Cardiac septum (tissue), 1 donor: ENCODE data around the gene C2CD4B. TPM values are rescaled to one million over a fixed set of nuclear protein-coding genes. Genes with fewer than 3 reads are reported as not detected.

Source experiments
- DNase-seq: peaks from one replicate; pipeline ENCODE4 v3.0.0-alpha.2; 2020; ENCODE audit warnings: low spot score
- intact Hi-C: fragments of 100-400 bp; cut with DNase I; formaldehyde crosslinking; loops from one replicate; pipeline ENCODE4 v1.14.0; 2022
- total RNA-seq: library from RNA; stranded (reverse); fragmentation: NEBNext Ultra II Directional; extraction: Animal tissue kit (Norgen Biotek cat#: 25700); gene quantifications from one replicate; pipeline ENCODE4 v1.2.1, GENCODE V29; 2021
- donor health status: DM: no; HTN: no; CAD: no.

Gene C2CD4B
- total RNA-seq, 1 donor from 2014 or later: 1.7 TPM

DNA sequence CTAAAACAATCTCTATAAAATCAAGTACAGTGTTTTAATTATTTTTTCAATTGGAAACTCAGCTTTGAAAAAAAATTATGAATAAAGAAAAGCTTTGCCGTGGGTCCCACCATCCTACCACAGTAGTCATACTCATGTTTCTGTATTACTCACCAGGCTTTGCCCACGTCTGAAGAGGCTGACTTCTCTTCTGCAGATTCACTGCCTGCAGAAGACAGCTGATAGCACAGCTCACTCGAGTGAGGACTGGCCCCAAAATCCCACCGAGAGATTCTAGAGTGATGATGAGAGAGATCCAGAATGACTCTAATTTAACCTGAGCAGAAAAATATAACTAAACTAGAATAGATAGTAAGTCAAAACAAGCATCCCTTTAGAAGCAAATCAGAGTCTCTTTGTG lies 11.9 kb downstream of the C2CD4B start:
- intact Hi-C loops: no loop called here
- no peak for DNase-seq

DNA sequence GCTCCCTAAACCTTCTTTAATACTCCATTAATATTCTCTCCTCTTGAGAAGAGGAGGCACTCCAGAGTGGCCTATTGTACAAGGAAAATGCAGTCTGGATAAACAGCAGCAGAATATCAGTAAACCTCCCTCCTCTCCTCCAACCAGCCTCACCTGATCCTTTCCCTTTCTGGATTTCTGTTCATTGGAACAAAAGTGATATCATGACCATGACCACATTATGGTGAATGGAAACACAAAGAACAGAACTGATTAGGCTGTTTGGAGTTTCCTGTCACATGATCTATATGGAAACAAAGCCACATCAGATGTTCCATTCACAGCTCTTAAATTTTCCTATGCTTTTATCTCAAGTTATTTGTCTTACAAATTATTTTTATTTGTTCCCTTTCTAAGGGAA lies 14.6 kb downstream of the C2CD4B start:
- intact Hi-C loops: no loop called here
- DNase-seq: no peak

DNA sequence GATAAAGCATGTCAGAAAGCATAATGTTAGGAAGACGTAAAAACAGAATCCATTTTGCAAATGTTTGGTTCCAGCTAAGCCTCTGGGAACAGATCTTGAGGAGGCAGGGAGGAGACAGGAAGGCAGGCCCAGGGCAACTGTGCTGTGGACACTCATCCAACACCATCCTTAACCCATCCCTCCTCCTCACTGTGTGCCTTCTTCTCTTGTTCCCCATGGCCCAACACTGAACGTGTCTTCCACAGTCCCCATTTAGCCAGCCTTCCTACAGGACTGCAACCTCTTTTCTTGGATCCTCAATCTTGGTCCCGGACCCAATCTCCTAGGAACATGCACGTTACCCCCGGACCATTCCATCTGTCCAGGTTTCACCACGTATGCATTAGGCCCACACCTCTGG lies 15.4 kb downstream of the C2CD4B start:
- no peak for DNase-seq
- intact Hi-C loops: no loop called here

DNA sequence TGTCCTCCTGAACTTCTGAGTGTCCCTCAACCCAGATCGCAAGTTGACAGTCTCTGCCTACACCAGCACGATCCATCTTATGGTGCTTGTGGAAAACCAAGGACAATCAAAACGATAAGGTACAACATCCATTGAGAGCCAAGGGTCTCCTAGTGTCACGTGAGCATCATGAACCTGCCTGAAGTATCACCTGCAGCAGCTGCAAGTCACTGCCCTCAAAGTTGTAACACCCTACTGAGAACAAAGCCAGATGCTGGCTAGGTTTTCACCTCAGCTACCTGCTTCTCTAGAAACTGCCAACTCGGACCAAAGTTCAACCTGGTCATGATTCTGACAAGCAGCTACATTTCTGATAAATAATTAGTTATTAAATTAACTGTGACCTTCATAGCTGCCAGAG lies 17.5 kb downstream of the C2CD4B start:
- intact Hi-C loops: no loop called here
- no peak for DNase-seq

DNA sequence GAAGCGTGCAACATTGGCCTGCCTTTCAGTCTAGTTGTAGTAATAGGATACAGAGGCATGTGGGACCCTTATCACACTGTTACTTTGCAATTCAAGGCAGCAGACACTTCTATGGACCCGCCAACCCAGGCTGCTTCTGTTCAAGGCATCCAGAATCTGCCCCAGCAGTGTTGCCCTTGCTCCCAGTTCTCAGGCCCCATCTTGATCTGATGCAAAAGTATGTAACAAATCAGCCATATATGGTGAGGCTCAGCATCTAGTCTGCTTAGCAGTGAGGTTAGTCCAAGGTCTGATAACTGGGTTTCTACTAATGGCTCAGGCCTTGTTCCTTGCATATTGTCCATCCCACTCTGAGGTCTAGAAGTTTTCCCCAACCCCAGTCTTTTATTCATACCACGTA lies 17.9 kb downstream of the C2CD4B start:
- no peak for DNase-seq
- intact Hi-C loops: no loop called here

DNA sequence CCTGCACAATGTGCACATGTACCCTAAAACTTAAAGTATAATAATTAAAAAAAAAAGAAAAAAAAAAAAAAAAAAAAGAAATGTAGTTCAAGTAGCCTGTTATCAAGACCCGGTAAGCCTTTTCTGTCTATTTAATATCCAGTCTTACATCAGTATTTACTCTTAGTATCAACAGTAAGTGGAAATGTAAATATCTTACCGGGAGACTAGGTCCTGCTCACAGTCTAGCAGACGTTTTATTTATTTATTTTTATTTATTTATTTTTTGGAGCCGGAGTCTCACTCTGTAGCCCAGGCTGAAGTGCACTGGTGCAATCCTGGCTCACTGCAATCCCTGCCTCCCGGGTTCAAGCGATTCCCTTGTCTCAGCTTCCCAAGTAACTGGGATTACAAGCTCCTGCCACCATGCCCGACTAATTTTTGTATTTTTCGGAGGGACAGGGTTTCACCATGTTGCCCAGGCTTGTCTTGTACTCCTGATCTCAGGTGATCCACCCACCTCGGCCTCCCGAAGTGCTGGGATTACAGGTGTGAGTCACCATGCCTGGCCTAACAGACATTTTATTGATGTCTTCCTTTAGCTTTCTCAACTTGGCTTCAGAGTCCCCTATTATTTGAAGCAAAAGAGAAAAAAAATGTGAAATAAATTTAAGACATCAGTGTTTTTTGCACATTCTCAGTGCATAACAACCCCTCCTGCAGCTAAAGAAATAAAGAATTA lies 19.9 kb downstream of the C2CD4B start:
- DNase-seq: no peak
- intact Hi-C loops: no loop called here

DNA sequence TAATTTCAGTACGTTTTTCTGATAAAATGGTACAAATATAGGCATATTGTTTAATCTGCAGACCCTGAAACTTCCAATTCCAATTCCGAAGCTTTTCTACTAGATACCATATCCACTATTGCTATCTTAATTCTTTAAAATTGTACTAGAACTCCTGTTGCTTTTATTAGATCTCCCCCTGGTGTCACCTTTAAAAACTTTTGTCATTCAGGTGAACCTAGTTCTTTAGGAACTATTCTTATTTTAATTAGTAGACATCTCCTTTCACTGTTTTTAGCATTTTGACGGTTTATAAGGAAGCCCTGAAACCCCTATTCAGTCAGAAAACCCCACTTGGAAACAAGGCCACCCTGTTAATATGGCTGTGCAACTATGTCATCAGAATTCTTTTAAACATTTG lies 22.3 kb downstream of the C2CD4B start:
- DNase-seq: no peak
- intact Hi-C loops: no loop called here

DNA sequence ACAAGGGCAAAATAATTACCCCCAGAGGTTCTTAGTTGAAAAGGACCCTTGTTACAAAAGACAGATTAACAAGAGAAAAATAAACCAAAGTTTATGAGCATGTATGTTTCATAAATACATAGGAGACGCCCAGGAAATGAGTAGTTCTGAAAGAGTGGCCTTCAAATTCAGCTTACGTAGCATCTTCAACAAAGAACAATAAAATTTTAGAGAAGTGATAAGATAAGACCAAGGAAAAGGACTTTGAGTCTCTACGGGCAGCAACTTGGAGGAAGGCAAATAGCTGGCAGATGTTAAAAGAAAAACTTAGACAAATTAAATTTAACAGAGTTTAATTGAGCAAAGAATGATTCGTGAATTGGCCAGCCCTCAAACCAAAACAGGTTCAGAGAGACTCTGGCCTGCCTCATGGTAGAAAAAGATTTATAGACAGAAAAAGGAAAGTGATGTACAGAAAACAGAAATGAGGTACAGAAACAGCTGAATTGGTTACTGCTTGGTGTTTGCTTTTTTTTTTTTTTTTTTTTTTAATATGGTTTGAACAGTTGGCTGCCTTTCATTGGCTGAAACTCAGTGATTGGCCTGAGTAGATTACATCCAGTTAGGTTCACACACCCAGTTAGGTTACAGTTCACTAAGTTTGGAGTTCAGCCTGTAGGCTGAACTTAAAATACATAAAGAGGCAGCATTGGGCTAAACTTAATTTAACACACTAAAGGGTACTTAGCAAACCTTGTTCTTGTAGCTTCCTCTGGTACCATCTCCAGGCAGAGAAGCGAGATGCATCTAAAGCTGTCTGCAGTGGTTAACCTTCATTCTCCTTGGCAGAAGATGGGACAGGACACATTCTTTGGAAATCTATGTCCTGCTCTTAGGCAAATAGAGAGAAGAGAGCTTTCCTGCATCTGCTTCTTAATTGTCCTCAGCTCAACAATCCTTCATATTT lies 23.2 kb downstream of the C2CD4B start:
- intact Hi-C loops: no loop called here
- no peak for DNase-seq

DNA sequence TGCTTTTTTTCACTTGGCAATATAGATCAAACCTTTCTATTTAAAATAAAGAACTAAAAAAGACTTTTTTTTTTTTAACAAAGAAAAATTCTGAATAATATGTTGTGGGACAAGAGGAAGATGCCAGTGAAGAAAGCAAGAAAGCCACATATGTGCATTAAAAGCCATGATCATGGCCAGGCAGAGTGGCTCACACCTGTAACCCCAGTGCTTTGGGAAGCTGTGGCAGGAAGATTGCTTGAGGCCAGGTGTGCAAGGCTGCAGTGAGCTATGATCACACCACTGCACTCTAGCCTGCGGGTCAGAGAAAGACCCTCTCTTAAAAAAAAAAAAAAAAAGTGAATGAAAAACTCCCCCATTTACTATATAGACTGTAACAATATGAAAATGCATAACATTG lies 23.9 kb downstream of the C2CD4B start:
- intact Hi-C loops: no loop called here
- no peak for DNase-seq

DNA sequence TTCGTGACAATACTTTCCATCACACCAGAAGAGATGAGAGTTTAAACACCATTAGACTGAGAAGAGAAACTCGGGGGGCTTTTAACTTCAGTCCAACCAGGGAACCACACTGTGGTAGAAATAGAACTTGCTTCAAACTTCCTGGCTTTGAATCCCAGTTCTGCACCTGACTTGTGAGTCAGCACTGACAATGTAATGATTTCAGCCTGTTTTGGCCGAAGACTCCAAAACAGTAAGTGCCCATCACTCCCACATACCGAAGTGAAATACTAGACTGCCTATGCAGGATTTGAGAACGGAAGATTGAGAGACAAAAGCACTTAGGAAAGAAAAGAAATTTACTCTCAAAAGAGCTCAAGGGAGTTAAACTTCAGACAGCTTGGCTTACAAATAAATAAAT lies 27.0 kb downstream of the C2CD4B start:
- intact Hi-C loops: no loop called here
- no peak for DNase-seq

DNA sequence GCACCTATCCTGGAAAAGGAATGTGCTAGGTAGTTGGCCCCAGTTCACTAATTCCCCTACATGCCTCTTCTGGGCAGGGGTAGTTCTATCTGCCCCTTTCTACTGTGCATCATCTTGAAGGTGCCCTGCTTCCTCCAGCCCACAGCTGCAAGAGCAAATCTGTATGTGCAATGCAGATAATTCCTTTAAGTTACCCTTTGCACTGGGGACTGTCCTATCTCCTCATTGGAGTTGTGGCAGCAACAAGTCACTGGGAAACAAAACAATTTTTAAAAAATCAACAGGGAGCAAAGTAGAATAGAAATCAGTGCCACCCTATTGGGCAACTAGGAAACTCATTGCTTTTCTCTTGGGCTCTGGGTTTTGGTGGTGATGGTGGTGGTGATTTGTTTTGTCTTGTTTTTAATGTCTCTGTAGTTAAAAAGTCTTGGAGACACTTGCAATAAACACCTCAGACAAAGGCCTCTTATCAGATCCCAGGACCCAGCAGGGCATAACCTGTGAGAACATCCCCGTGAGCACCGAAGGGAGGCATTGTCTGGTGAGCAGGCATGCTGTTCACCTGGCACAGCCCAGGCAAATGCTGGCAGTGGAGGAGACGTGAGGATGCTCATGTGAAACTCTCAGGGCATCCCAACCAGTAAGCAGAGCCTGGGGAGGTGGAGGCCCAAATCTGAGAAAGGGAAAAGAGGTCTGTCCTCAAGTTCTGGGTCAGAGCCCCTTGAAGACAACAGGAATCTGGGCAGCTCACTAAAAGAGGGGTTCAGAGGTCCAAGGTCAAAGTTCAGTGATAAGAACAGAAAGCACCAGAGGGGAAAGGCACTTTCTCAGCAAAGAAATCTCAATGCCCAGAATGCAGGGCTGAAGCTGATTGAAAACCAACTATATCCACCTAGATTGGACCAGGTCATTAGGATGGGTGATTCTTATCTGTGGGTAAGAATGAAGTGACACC lies 27.9 kb downstream of the C2CD4B start:
- intact Hi-C loops: no loop called here
- DNase-seq: no peak

DNA sequence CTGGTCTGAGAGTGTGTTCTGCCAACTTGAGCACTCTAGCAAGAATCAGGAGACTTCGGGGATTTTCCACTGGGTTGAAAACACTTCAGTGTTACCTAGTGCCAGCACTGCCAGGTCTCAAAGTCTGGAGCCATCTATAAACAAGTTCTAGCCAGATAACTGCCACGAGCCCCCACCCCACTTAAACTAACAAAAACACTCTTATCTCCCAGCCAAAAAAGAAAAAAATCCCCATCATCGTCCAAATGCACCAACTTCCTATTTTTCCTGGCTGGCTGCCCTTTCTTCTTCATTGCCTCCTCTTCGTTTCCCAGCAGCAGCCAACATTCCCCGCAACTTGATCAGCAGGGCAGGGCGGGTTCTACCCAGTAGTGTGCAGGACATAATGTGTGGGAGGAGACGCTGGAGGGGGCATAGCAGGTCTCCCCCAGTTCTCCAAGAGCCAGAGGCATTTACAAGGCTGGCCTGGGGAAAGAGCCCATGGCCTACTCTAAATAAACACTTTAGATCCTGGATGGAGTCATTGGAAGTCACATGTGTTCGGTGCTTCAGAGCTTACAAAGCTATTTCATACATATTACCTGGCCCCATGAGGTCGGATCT lies 29.5 kb downstream of the C2CD4B start:
- DNase-seq: no peak
- intact Hi-C loops: no loop called here

DNA sequence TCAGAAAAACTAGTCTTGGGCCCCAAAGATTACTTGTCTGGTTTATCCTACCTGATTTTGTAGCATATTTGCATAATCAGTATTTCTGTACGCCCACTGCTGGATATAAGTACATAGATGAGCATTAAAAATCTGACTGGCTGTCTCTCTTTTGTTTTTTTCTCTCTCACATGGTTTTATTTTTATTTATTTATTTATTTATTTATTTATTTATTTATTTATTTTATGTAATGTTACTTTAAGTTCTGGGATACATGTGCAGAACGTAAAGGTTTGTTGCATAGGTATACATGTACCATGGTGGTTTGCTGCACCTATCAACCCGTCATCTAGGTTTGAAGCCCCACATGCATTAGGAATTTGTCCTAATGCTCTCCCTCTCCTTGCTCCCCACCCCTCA lies 31.9 kb downstream of the C2CD4B start:
- no peak for DNase-seq
- intact Hi-C loops: no loop called here

DNA sequence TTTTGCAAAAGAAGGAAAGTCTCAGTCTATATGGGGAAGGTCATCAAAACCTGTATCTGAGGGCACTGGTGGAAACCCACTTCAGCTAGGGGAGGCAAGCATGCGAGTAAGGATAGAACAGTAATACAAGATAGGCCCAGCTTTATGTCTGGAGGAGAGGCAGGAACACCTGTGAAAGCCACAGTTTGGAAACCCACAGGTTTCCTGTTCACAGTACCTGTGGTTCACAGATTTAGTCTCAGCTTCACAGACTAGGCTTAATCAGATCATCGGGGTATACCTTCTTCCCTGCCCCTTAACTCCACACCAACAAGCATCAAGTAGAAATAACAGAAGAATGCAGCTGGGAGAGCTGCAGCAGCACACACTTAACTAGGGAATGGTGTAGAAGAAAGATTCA lies 36.2 kb downstream of the C2CD4B start:
- intact Hi-C loops: loop anchor here (10.0 kb wide), 1 partner anchor 126 kb away; no protein-coding TSS in a partner anchor
- no peak for DNase-seq

DNA sequence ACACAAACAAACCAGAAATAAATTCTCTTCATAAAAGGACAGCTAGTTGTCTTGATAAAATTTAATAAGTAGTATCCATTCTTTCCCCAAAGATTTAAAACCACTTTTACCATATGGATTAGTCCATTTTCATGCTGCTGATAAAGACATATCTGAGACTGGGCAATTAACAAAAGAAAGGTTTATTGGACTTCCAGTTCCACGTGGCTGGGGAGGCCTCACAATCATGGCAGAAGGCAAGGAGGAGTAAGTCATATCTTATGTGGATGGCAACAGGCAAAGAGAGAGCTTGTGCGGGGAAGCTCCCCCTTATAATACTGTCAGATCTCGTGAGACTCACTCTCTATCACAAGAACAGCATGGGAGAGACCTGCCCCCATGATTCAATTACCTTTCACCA lies 38.7 kb downstream of the C2CD4B start:
- intact Hi-C loops: loop anchor here (10.0 kb wide), 1 partner anchor 128 kb away; no protein-coding TSS in a partner anchor
- no peak for DNase-seq

DNA sequence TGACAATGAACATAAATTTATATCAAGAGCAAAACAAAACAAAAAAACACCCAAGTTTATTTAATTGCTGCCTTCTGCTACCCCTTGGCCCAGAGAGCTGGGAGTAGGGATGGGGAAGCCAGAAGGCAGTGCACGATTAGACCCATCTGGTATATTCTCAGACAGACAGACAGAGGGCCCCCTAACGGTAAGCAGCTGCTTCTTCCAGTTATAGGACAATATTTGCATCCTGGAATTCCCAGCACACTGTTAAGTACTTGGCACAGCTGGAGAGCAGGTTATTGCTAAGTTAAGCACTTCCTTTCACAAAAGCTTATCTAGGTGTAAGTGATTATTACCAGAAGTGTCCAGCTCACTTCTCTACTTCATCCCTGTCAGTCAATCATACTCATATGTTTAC lies 39.3 kb downstream of the C2CD4B start:
- DNase-seq: no peak
- intact Hi-C loops: loop anchor here (2.0 to 10.0 kb wide), 2 partner anchors 39 to 129 kb away; partner anchors contain the start of gene C2CD4B

DNA sequence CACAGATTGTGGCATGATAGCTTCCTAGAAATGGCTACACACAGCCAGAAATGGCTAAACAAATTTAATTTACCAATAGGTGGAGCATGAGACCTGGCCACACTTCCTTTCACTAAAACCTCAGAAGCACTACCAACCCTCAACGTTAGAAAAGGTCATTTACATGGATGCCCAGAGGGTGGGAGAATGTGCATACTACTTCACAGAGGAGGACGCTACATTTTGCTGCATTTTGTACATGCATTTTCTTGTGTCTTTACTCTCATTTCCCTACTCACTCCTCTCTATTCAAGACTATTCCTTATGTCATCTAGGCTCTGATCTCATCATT lies 40.1 kb downstream of the C2CD4B start:
- no peak for DNase-seq
- intact Hi-C loops: loop anchor here (2.0 to 10.0 kb wide), 2 partner anchors 40 to 130 kb away; partner anchors contain the start of gene C2CD4B

DNA sequence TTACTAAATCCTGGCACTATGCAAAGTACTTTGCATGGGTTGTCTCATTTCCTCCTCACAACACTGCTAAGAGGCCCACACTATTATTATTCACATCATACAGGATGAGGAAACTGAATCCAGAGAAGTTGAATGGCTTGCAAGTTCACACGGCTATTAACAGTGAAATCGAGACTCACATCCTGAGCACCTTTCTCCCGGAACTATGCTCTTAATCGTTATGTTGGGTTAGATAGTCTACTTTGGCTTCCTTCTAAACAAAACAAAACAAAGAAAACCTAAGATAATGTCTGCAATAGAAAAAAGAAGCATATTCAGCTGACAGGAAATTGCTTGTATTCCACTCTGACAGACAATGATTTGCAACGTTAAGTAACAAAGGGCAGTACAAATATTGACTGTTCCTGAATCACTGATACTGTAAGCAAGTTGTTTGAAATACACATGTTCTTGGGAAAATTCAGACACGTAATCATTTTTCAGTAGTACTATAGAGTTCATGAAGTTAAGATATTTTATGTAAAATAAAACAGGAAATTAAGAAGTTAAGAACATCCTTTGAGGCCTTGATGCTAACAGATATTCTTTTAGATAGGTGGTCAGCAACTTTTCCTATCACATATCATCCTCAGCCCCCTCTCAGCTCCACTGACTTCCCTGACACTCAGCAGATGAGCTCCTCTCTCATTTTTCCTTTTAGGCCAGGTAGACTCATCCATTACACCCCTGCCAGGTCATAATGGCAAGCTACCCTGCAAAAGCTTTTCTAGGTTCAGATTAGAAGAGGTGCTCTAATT lies 40.7 kb downstream of the C2CD4B start:
- no peak for DNase-seq
- intact Hi-C loops: loop anchor here (2.0 to 10.0 kb wide), 2 partner anchors 40 to 130 kb away; partner anchors contain the start of gene C2CD4B
